NCI-H146 treated with DMSO at 0.1 percent for 48 hours (cell line): Measurements from ENCODE around the gene DRD5.
"Not testable (repeated sequence)": the region's sequence is repeated elsewhere in the genome, so short reads cannot be mapped to it uniquely, and the experiment has no call there.

Source experiments
- DNase-seq: peaks from one replicate; lab custom pipeline; 2025; ENCODE audit not compliant: unreplicated experiment; lab: John Stamatoyannopoulos, UW

The DRD5 gene

GRCh38 chr4:9781343-9782135 is at the start of gene DRD5:
TSS of gene DRD5 (plus strand) at chr4:9781634. CDS start at chr4:9782030, 396 bp downstream.
- no peak for DNase-seq

GRCh38 chr4:9732256-9732655 is 49.2 kb upstream of the DRD5 start:
- not testable (repeated sequence) for DNase-seq

- DNase-seq, result no peak
These were observed 45.9 kb upstream of the DRD5 start for GRCh38 chr4:9735515-9735914.

GRCh38 chr4:9737280-9737679 is 44.2 kb upstream of the DRD5 start:
- not testable (repeated sequence) for DNase-seq

- DNase-seq, result not testable (repeated sequence)
These were observed 37.6 kb upstream of the DRD5 start for GRCh38 chr4:9743789-9744188.

- DNase-seq, result no peak
These were observed 35.7 kb upstream of the DRD5 start for GRCh38 chr4:9745782-9746181.

GRCh38 chr4:9758641-9759317 is 22.7 kb upstream of the DRD5 start:
- DNase-seq, result no peak

GRCh38 chr4:9762823-9763475 is 18.5 kb upstream of the DRD5 start:
- peak; percentile 61 for DNase-seq

GRCh38 chr4:9764155-9764696 is 17.2 kb upstream of the DRD5 start:
- DNase-seq, result no peak

- DNase-seq, result peak; percentile 8
These were observed 16.3 kb upstream of the DRD5 start for GRCh38 chr4:9765091-9765490.

GRCh38 chr4:9769321-9769720 is 12.1 kb upstream of the DRD5 start:
- no peak for DNase-seq

GRCh38 chr4:9771034-9771433 is 10.4 kb upstream of the DRD5 start:
- no peak for DNase-seq

GRCh38 chr4:9773471-9773870 is 8.0 kb upstream of the DRD5 start:
- DNase-seq, result no peak

GRCh38 chr4:9782136-9782436 is 652 bp downstream of the DRD5 start:
- DNase-seq, result no peak

- not testable (repeated sequence) for DNase-seq
These were observed 4.5 kb downstream of the DRD5 start for GRCh38 chr4:9785891-9786290.

- peak; percentile 56 for DNase-seq
These were observed 10.9 kb downstream of the DRD5 start for GRCh38 chr4:9792381-9792780.

- DNase-seq, result not testable (repeated sequence)
These were observed 15.2 kb downstream of the DRD5 start for GRCh38 chr4:9796641-9797040.

- peak; percentile 71 for DNase-seq
These were observed 19.4 kb downstream of the DRD5 start for GRCh38 chr4:9800848-9801247.

- no peak for DNase-seq
These were observed 23.5 kb downstream of the DRD5 start for GRCh38 chr4:9804918-9805317.

GRCh38 chr4:9808077-9808476 is 26.6 kb downstream of the DRD5 start:
- DNase-seq, result no peak

GRCh38 chr4:9811806-9812205 is 30.4 kb downstream of the DRD5 start:
- DNase-seq, result no peak
